DND-41 (cell line): ENCODE results near the gene CPED1.

Experiments used
- EZH2 ChIP-seq: IDR thresholded peaks from 3 replicates; pipeline ENCODE4 v1.6.1; 2012; ENCODE audit warnings: borderline replicate concordance, low read depth, mild to moderate bottlenecking, moderate library complexity, low read length, inconsistent platforms; ENCODE audit not compliant: severe bottlenecking
- TF ChIP-seq, protein P1 (sequence below): IDR thresholded peaks from 2 replicates; pipeline ENCODE4 v1.5.1; 2012; ENCODE audit warnings: borderline replicate concordance, low read length, moderate library complexity, mild to moderate bottlenecking; ENCODE audit not compliant: poor library complexity, severe bottlenecking; ENCODE audit errors: extremely low read depth

DNA sequence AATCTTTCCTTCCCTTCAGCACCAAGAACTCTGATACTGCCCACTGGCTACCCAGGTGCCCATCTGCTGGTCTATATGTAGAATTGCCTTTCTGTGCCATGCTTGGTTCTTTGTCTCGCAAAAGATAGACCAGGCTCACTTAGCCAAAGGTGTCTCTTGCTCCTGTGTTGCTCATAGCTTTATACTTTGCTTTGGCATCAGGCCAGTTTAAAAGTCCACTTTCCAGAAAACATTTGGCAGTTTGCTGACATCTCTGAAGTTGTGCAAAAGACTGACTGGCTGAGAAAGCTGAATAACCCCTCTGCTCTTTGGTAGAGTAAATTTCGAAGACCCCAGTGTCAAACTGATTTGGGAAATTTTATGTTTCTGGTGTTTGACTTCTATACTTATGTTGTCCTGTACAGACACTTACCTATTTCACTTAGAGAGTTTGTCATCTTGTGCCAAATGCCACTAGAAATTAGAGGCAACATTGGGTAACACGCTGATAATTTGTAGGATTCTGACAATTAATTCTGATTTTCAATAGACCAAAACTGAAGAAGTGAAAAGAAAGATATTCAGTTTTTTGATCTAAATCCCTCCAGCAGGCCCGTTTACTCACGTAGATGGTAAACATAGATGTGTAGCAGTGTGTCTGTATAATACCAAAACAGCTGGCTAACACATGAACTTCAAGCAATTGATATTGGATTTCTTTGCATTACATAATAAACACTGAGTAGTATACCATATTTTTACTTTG lies 91.1 kb downstream of the CPED1 start:
- TF ChIP-seq EZH2, result no peak
- TF ChIP-seq, protein P1, sequence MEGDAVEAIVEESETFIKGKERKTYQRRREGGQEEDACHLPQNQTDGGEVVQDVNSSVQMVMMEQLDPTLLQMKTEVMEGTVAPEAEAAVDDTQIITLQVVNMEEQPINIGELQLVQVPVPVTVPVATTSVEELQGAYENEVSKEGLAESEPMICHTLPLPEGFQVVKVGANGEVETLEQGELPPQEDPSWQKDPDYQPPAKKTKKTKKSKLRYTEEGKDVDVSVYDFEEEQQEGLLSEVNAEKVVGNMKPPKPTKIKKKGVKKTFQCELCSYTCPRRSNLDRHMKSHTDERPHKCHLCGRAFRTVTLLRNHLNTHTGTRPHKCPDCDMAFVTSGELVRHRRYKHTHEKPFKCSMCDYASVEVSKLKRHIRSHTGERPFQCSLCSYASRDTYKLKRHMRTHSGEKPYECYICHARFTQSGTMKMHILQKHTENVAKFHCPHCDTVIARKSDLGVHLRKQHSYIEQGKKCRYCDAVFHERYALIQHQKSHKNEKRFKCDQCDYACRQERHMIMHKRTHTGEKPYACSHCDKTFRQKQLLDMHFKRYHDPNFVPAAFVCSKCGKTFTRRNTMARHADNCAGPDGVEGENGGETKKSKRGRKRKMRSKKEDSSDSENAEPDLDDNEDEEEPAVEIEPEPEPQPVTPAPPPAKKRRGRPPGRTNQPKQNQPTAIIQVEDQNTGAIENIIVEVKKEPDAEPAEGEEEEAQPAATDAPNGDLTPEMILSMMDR, result no peak
